Omental fat pad (tissue), 4 donors: ENCODE results near the gene SRGAP3. TPM values are rescaled to one million over a fixed set of nuclear protein-coding genes. Genes with fewer than 3 reads are reported as not detected.

Experiments
- ATAC-seq: fragments of 150-250 bp; one replicate; pipeline ENCODE4 v1.9.1; 2016; ENCODE audit warnings: mild to moderate bottlenecking, moderate library complexity; ENCODE audit not compliant: low FRiP score
- DNase-seq: peaks from one replicate; pipeline ENCODE4 v3.0.0-alpha.2; 2019; ENCODE audit warnings: low spot score
- CTCF ChIP-seq, 3 donors: fragments of 450-650 bp; IDR thresholded peaks; one replicate each; pipeline ENCODE4 v1.5.1; 2016 to 2017; ENCODE audit warnings: antibody characterized with exemption in 3 of 3, mild to moderate bottlenecking in 3 of 3, moderate library complexity in 2 of 3
- total RNA-seq, 4 donors: library from RNA; depleted of rRNA; stranded (reverse); fragments of >200 nt; gene quantifications; one replicate each; pipeline ENCODE4 v1.1.0, GENCODE V29; 2016

SRGAP3 gene
- total RNA-seq, 4 donors from 2014 or later: 3.0 to 5.3 (median 3.6) TPM

DNA sequence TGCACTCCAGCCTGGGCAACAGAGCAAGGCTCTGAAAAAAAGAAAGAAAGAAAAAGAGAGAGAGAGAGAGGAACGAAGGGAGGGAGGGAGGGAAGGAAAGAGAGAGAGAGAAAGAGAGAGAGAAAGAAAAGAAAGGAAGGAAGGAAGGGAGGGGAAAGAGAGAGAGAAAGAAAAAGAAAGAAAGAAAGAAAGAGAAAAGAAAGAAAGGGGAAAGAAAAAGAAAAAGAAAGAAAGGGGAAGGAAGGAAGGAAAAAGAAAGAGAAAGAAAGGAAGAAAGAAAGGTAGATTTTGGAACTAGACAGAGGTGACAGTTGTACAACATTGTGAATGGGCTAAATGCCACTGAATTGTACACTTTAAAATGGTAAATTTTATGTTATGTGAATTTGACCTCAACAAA, 5.3 kb upstream of the SRGAP3 start:
- no peak for TF ChIP-seq CTCF (IDR thresholded peaks at IDR 0.05)
- no peak for DNase-seq
- no peak for ATAC-seq

GRCh38 chr3:9253327-9253726, 3.9 kb upstream of the SRGAP3 start:
- no peak for TF ChIP-seq CTCF (IDR thresholded peaks at IDR 0.05)
- no peak for ATAC-seq
- no peak for DNase-seq

- ATAC-seq (no peak), DNase-seq (no peak)
- no peak for TF ChIP-seq CTCF (IDR thresholded peaks at IDR 0.05)
Measured at GRCh38 chr3:9251055-9251786, 1.8 kb upstream of the SRGAP3 start.

GRCh38 chr3:9250236-9250635, 790 bp upstream of the SRGAP3 start:
- no peak for TF ChIP-seq CTCF (IDR thresholded peaks at IDR 0.05)
- ATAC-seq (no peak), DNase-seq (no peak)

DNA sequence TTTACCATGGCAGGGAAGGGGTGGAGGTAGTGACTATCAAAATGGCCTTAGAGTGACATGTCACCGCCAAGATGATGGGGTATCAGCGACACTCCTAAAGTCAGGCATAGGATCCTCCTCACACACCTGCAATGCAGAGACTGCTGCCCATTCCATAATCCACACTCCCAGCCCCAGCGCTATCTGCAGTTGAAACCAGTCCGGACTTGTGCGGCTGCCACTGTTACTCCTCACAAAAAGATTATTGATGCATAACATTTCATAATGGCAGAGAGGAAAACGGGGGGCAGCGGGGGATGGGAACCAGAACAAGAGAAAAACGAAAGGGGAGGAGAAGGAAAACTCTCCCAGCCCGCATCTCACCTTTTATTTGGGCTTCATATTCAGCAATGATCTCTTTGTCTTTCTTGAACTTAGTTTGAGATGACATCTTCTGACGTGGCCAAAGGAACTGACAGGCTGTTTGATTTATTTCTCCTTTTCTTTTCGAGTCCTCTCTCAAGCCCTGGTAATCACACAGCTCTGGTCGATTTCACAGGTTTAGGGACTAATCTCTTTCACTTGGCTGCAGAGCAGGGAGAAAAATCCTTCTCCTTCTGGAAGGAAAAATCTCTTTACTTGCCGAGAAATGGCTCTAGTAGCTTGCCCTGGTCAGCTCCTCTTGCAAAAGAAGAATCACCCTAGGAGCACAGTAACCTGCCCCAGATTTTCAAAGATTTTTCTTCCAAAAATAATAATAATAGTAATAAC, 749 bp downstream of the SRGAP3 start:
- no peak for TF ChIP-seq CTCF (IDR thresholded peaks at IDR 0.05)
- no peak for DNase-seq
- no peak for ATAC-seq

DNA sequence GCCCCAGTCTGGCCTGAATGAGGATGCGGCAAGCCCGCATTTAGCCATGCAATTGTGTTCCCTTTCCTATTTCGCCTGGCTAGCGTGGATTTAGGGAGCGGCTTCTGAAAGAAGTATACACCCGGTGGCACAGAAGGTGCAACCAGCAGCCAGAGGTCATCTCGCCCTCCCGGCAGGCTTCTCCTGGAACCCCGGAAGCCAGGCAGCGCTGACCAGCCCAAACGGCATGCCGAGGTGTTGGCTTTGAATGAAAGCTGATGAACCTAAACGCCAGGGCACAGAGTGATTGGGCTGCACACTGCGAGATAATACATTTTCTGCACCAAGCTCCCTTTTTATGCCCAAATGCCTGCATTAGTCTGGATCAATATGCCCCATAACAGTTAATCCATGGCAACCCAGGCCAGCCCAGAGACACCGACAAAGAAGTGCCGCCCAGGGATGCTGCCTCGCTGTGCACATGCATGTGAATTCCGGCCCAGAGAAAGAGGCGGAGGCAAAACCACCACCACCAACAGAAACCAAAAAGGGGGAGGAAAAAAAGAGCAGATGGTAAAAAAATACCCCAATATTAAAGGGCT, 1.4 kb downstream of the SRGAP3 start:
- DNase-seq (no peak), ATAC-seq (no peak)
- no peak for TF ChIP-seq CTCF (IDR thresholded peaks at IDR 0.05)
